ENCODE data around the gene MACIR.

The MACIR gene

DNA sequence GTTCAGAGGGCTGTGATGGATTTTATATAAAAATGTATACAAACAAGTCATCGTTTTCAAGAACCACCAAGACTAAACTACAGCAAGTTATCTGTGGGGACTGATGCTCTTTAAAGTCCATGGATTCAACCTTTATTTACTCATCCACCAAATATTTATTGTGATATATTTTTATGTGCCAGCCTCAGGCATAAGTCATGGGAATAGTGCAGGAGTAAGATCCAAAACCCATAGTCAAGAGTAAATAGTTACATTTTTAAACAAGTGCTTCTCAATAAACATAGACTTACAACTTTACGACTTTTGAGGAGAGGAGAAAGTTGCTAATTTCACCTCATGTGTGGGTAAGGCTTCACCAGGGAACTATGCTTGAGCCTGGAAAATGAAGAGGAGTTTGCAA, 24.6 kb downstream of the MACIR start:
- TF ChIP-seq, protein P1, sequence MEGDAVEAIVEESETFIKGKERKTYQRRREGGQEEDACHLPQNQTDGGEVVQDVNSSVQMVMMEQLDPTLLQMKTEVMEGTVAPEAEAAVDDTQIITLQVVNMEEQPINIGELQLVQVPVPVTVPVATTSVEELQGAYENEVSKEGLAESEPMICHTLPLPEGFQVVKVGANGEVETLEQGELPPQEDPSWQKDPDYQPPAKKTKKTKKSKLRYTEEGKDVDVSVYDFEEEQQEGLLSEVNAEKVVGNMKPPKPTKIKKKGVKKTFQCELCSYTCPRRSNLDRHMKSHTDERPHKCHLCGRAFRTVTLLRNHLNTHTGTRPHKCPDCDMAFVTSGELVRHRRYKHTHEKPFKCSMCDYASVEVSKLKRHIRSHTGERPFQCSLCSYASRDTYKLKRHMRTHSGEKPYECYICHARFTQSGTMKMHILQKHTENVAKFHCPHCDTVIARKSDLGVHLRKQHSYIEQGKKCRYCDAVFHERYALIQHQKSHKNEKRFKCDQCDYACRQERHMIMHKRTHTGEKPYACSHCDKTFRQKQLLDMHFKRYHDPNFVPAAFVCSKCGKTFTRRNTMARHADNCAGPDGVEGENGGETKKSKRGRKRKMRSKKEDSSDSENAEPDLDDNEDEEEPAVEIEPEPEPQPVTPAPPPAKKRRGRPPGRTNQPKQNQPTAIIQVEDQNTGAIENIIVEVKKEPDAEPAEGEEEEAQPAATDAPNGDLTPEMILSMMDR (IDR thresholded peaks at IDR 0.05): no peak

DNA sequence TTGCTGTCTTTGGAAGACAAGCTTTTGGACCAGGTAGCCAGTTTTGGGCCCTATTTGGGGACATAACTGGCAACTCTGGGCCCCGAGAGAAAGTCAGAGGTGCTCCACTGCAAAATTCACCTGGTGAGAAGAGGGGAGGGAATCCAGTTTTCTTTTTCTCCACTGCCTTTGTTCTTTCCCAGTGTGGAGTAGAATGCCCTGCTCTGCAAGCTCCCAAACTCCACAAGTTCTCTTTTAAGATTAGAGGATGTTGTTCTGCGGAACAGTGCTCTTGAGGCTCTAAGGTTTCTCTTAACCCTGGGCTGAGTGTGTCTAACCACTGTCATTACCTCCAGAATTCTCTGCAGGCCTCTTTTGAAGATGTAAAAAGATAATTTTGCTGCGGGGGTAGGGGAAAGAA, 25.3 kb downstream of the MACIR start:
- TF ChIP-seq, protein P1 (IDR thresholded peaks at IDR 0.05): no peak

DNA sequence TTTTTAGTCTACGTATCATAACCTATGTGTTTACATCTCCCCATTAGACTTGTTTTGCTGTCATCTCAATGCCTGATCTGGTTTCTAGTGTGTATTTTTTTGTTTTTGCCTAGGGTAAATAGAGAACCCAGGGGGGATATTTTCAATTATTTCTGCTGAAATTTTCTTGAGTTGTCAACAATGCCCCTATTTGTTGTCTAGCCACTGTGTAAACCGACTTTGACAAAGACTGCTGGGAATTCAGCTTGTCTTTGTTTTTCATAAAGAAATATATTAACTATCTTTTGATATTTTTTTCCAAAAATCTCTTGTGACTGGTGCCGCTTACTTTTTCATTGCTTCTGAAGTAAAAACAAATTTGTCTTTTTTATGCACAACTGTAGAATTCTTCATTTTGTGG, 28.1 kb downstream of the MACIR start:
- TF ChIP-seq, protein P1 (IDR thresholded peaks at IDR 0.05): no peak

DNA sequence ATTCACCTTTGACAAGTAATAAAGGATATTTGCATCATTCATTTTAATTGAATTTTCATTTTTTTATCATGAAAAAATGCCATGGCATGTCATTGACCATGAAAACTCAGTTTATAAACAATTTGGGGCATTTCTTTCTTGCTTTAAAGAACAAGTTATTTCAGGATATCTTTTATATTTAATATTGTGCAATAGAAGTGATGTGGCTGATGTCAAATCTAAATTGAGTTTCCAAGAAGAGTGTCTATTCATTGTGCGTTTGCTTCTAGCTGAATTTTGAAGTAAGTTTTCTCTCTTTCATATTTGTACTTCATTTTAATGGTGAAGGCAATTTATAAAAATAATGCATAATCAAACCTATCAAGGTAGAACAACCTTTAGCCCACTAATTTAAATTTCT, 30.5 kb downstream of the MACIR start:
- TF ChIP-seq, protein P1 (IDR thresholded peaks at IDR 0.05): no peak

DNA sequence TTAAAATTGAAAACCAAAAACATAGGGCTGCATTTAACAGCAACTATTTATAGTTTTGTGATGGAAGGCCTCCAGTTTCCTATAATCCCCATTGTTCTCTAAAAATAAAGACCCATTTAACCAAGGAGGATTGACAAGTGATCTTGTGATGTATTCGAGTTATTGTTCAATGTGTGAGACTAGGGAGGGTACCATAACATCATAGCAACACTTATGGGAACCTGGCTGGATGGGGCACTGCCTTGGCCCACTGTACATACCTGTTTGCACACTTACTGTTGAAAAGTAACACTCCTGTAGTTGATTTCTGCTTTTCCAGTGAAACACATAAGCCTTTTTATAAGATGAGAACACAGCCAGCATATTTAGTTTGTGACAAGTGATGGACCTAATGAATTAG, 32.3 kb downstream of the MACIR start:
- TF ChIP-seq, protein P1 (IDR thresholded peaks at IDR 0.05): no peak

DNA sequence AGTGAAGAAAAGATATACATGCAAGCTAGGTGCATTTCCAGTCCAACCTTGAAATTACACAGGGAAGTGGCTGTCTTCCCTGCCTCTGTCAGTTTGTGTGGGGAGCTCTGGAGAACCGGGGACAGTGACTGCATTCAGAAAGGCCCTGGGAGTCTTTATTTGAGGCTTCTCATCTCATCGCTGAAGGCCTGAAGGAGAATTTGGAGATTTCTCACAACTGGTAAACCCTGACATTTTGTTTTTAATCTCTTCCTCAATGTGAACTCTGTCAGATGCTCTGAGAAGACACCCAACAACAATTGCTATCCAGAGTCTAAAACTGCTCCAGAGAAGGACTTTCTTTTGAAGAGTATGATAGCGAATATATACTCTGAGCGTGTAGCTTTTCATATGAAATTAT, 33.0 kb downstream of the MACIR start:
- TF ChIP-seq, protein P1 (IDR thresholded peaks at IDR 0.05): no peak

DNA sequence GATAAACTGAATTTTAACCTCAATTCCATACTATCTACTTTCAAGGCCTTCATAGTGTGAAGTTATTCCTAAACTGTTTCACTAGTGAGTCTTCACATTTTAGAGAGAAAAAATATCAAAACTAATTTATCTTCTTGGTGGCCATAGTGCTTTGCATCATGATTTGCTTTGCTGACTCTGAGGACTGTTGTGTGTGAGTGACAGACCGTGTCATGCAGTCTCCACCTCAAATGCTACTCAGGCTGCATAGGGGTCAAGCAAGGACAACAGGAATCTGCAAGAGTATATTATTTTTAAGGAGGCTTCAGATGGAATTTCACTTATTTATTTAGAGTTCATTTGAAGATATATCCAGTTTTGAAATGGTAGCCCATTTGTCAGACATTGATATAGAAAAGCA, 34.5 kb downstream of the MACIR start:
- TF ChIP-seq, protein P1 (IDR thresholded peaks at IDR 0.05): no peak

DNA sequence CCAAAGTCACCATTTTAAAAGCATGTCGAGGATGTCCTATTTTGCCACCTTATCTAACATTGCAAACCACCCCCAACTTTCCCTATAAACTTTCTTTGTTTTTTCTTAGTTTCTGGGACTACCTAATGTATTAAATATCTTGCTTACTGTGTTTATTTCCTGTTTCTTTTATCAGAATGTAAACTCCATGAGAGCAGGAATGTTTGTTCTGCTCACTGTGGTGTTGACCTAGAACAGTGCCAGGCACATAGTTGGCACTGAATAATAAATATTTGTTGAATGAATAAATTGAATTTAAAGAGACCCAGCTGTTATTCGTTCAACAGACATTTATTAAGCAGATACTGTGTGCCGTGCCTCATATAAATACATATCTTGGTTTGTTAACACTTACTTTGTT, 35.2 kb downstream of the MACIR start:
- TF ChIP-seq, protein P1 (IDR thresholded peaks at IDR 0.05): no peak
